Measurements from ENCODE around the gene PKHD1.

PKHD1 gene

GRCh38 chr6:51619042-51619799 is 468.2 kb downstream of the PKHD1 start:
- no peak for DNase-seq (ENCODE audit: low read depth)
- no peak for TF ChIP-seq CTCF (conservative IDR thresholded peaks at IDR 0.05; ENCODE audit: low read depth, low read length)
- no peak overlapping the region for H3K4me3 ChIP-seq (ENCODE audit: low read depth, low read length)

- no peak for TF ChIP-seq CTCF (conservative IDR thresholded peaks at IDR 0.05; ENCODE audit: low read depth, low read length)
- no peak for DNase-seq (ENCODE audit: low read depth)
- H3K4me3 ChIP-seq (ENCODE audit: low read depth, low read length): no peak overlapping the region
These were observed 468.9 kb downstream of the PKHD1 start for GRCh38 chr6:51618563-51618962.

GRCh38 chr6:51617751-51618150 is 469.7 kb downstream of the PKHD1 start:
- no peak overlapping the region for H3K4me3 ChIP-seq (ENCODE audit: low read depth, low read length)

GRCh38 chr6:51616243-51616642 is 471.2 kb downstream of the PKHD1 start:
- H3K4me3 ChIP-seq (ENCODE audit: low read depth, low read length): no peak overlapping the region
- DNase-seq (ENCODE audit: low read depth): no peak
- TF ChIP-seq CTCF (conservative IDR thresholded peaks at IDR 0.05; ENCODE audit: low read depth, low read length): no peak

More at GRCh38 chr6:51617751-51618150, 469.7 kb downstream of the PKHD1 start:
- DNase-seq (ENCODE audit: low read depth): no peak
- TF ChIP-seq CTCF (conservative IDR thresholded peaks at IDR 0.05; ENCODE audit: low read depth, low read length): no peak

GRCh38 chr6:51614725-51615124 is 472.7 kb downstream of the PKHD1 start:
- TF ChIP-seq CTCF (conservative IDR thresholded peaks at IDR 0.05; ENCODE audit: low read depth, low read length): no peak
- no peak overlapping the region for H3K4me3 ChIP-seq (ENCODE audit: low read depth, low read length)
- DNase-seq (ENCODE audit: low read depth): no peak

- TF ChIP-seq CTCF (conservative IDR thresholded peaks at IDR 0.05; ENCODE audit: low read depth, low read length): no peak
- no peak for DNase-seq (ENCODE audit: low read depth)
- no peak overlapping the region for H3K4me3 ChIP-seq (ENCODE audit: low read depth, low read length)
These were observed 473.9 kb downstream of the PKHD1 start for GRCh38 chr6:51613558-51613957.

- no peak for TF ChIP-seq CTCF (conservative IDR thresholded peaks at IDR 0.05; ENCODE audit: low read depth, low read length)
- no peak overlapping the region for H3K4me3 ChIP-seq (ENCODE audit: low read depth, low read length)
- DNase-seq (ENCODE audit: low read depth): no peak
These were observed 478.5 kb downstream of the PKHD1 start for GRCh38 chr6:51608932-51609331.
